Fibroblast of skin of right biceps (primary cell): ENCODE results near the gene ACTL6A.

ENCODE experiments used
- DNase-seq: peaks from one replicate; pipeline ENCODE4 v3.0.0-alpha.2; 2013

Gene ACTL6A

DNA sequence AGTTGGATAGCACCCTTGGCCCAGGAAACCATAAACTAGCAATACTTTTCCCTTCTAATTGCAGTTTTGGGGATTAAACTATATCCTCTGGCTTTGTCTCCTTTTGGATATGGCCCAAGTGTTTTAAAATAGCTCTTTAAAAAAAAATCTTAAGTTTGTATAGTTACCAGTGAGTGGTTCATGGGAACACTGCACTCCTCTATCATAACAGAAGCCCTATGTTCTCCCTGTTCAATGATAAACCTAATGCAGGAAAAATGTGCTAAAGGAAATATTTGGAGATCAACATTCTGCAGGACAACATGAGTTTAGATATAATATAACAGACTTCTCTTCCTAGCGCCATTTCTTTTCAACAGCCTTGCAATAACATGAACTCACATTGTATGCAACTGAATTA, 28.6 kb downstream of the ACTL6A start:
- DNase-seq = no peak

DNA sequence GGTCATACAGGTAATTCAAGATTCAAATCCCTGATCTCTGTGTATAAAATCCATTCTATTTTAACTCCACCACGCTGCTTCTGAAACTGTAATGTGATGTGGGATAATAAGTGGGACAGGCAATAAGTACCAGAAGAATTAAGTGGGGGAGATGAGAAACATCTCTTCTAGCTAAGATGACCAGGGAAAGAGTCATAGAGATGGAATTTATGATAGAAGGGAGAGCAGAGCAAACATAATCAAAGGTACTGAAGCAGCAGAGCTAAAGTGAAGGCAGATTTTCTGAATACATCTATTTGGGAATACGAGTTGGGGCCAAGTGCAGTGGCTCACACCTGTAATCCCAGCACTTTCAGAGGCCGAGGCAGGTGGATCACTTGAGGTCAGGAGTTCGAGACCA, 36.8 kb downstream of the ACTL6A start:
- DNase-seq = no peak

DNA sequence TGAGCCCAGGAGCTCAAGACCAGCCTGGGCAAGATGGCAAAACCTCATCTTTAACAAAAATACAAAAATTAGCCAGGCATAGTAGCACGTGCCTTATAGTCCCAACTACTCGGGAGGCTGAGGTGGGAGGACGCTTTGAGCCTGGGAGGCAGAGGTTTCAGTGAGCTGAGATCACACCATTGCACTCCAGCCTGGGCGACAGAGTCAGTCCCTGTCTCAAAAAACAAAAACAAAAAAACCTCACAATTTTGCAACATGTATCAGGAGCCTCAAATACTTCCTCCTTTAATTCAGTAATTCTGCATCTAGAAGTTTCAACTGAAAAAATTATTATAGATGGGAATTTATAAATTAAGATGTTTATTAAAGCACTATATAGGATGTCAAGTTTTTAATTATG, 40.6 kb downstream of the ACTL6A start:
- no peak for DNase-seq

DNA sequence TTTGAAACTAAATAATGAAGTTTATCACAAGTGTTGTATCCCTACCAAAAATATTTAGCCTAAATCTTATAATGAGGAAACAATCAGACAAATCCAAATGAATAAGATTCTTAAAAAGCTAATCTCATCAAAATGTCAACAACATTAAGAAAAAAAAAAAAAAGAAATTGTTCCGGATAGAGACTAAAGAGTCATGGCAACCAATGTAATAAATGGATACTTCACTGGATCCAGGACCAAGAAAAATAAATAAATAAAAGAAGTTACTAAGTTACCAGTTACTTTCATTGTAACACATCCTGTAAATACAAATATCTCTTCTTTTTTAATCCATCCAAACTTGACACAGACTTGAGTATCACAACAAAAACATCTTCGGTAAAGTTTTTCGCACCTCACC, 41.1 kb downstream of the ACTL6A start:
- DNase-seq = no peak

DNA sequence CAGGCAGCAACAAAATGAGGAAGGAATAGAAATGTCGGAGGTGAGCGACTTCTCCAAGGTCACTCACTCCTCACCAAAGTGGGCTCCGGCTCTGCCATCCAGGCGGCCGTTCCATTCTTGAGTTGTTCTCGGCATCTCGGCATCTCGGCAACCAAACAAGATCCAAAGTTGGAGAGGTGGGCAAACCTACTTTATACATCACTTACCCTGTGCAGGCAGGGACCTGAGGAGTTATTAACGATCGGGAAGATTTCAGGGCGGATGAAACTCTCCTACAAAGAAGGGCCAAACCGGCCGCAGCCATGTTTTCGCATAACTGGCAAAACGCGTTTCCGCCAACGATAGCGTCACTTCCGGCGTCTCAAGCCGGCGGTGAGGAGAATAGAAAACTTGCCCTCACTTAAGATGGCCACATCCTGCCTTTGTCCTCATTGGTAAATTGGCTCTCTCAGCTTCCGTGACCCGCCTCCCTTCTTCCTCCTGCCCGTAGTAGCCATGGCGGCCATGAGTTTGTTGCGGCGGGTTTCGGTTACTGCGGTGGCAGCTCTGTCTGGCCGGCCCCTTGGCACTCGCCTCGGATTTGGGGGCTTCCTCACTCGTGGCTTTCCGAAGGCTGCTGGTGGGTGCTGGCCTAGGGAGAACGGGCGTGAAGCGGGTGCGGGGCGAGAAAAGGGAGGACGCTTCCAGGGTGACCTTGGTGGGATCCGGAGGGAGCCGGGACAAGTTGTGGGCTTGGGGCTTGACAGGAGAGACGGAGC, 41.8 kb downstream of the ACTL6A start, which contains the start of the genes MRPL47 and NDUFB5:
Gene MRPL47, minus strand, starts transcription at position 318 of the 758 bp plus-strand sequence. Its CDS starts 14 bp downstream, at position 304.
Gene NDUFB5, plus strand, starts transcription at position 474 of the 758 bp plus-strand sequence. Its CDS starts 22 bp downstream, at position 496.
- peak; percentile 95 for DNase-seq

DNA sequence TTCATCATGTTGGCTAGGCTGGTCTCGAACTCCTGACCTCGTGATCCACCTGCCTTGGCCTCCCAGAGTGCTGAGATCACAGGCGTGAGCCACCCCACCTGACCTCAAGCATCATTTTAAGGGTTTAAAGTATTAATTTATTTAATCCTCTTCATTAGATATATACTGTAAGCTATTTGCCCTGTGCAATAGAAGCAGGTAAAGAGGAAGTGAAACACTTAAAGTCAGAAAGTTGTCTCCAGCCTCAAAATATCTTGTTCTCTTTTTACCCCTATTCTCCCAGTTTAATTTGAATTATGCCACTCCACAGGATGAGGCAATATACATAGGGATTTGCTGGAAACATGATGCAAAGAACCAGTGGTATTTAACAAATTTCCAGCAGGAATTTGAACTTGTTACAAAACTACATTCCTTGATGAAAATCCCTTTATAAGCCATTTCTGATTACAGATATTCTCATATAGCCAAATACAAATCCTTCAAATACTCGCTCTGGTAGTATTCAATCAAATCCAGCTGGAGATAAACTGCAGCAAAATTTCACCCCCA, 43.9 kb downstream of the ACTL6A start:
- no peak for DNase-seq

DNA sequence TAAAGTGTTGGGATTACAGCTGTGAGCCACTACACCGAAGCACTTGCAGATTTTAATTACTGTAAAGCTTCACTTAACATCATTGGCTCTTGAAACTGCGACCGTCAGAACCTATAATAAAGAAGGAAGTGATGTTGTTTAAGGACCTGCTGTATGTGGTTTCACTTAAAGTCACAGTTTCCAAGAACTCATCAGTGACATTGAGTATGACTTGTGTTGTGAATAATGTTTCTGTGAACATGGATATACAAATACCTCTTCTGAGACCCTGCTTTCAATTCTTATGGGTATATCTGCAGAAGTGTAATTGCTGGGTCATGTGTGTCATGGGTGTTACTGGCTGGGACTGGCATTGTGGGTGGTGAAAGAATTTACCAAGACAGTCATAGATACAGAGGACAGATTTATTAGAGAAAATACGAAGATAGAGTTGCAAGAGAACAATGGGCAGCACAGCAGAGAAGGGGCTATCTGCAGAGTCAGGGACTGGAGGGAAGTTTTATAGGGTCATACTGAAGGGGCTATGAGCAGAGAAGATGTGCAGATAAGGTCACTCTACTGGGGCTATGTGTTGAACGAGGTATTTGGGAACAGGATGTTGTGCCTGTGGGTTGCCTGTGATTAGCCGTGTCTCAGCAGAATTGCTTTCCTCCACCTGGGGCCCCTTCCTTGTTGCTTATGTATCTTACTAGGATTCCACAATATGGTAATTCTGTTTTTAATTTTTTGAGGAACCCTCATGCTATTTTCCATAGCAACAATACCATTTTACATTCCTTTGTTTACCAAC, 46.4 kb downstream of the ACTL6A start:
- no peak for DNase-seq

DNA sequence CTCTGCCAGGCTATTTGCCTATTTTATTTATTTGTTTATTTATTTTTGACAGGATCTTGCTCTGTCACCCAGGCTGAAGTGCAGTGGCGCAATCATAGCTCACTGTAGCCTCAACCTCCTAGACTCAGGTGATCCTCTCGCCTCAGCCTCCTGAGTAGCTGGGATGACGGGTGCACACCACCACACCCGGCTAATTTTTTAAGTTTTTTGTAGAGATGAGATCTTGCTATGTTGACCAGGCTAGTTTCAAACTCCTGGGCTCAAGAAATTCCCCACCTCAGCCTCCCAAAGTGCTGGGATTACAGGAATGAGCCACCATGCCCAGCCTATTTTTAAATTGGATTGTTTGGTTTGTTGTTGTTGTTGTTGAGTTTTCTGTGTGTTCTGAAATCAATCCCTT, 47.3 kb downstream of the ACTL6A start:
- DNase-seq = no peak

DNA sequence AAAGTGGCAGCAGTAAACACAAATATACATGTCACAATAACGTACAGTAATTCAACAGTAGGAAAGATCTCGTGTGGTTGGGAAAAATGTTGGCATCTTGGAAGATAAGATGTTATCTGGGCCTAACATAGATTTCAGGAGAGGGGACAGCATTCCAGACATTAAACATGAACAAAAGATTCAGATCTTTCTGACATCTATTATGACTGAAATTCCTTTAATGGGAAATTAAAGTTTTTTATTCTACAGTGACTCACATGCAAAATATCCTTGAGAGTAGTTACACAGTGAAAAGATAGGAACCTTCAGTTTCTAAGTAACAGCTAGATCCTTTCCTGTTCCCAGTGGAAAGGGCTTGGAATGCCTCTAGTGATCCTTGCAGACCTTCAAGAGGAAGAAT, 51.1 kb downstream of the ACTL6A start:
- peak; percentile 70 for DNase-seq

DNA sequence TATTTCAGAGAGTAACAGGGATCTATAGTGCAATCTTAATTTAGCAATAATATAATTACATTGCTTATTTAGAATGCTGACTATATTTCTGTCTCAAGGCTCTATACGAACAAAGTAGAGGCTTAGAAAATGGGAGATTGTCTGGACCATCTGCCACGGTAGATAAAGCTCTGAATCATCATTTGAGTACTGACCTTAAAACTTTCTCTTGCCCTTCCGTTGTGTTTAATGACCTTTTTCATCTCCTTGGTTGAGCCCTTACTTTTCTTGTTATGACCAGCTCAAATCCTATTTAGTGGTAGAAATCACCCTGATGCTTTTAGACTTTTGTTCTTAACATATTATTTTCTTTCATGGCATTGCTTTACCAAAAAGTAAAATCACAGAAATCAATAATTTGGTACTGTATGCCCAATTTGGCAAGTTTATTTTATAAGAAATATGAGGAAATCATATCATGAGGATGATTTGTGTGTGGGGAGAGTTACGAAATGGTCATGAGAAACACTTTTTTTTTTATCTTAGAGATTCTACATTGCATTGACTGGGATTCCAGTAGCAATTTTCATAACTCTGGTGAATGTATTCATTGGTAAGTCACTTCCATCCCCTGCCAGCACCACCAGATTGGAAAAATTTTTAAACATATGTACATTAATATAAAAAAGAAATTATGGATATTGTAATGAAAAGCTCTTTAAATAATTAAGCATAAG, 52.9 kb downstream of the ACTL6A start:
- peak; percentile 4 for DNase-seq

DNA sequence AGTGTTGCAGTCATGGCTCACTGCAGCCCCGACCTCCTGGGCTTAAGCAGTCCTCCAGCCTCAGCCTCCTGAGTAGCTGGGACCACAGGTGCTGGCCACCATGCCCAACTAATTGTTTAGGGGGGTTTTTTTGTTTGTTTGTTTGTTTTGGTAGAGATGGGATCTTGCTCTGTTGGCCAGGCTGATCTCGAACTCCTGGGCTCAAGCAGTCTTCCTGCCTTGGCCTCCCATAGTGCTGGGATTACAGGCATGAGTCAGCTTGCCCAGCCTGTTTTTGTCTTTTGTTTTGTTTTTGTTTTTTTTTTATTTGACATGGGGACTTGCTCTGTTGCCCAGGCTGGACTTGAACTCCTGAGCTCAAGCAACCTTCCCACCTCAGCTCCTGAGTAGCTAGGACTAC, 59.3 kb downstream of the ACTL6A start:
- no peak for DNase-seq

DNA sequence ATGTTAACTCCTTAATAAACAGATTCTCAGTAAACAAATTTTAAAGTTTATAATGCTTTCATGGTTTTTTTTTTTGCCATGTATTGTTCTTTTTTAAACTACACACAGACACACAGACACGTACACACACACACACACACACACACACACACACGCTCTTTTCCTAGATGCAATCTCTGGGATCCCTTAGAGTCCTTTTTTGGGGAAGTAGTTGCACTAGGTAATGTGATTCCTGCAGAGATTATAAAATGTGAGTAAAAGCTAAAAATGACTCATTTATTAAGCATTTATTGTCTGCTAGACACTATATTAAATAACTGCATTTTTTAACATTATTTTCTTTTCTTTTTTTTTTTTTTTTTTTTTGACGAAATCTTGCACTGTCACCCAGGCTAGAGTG, 61.7 kb downstream of the ACTL6A start:
- DNase-seq = peak; percentile 67

DNA sequence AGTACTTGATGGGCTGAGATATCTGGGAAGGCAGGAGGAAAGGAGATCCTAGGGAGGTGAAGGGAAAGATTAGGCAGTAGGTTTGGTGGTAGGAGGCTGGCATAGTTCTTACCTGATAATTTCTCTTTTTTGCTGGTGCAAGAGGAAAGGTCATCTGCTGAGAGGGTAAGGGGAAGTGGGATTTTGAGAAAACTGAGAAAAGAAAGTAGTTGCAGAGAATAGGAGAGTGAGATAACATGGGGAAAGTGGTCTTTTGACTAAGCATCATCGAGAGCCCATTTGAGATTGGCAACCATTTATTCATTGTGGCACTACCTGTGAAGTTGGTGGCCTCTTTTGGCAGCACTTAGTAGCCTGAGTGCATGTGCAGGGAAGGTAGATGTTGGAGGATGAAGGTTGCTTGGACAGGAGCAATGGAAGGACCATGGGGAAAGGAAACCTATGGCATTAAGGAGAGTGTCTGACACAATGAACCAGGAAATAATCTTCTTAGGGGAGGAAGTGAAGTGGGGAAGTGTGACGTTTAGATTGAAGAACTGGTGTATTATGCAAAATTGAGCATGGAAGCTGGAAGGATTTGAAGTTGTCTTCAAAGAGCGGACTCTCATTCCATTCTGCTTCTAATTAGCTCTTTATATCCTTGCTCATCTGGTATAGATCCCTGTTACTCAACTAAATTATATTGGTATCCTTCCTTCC, 68.2 kb downstream of the ACTL6A start:
- DNase-seq = no peak
